GM21723 (cell line): ENCODE measurements around the gene ETV6.

Source experiments
- ATAC-seq: cut with Tn5 transposase; IDR thresholded peaks from one replicate; pipeline ENCODE4 v1.9.1; 2021; ENCODE audit warnings: mild to moderate bottlenecking, moderate library complexity; ENCODE audit not compliant: unreplicated experiment

Gene ETV6

DNA sequence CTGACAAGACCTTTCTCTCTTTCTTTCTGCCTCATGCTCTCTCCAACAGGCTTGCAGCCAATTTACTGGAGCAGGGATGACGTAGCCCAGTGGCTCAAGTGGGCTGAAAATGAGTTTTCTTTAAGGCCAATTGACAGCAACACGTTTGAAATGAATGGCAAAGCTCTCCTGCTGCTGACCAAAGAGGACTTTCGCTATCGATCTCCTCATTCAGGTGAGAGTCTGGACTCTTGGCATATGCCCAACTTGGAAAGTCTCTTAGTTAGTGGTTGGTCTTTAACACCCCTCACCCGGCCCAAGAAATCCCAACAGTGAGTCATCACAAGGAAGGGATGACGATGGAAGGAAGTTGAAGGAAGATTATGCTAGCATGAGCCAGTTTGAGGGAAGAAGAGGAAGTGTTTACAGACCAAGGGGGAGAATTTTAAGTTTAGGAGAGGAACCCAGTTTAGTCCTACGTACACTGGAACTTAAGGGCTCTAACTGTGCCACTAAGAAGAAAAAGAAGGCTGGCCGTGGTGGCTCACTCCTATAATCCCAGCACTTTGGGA lies 189.7 kb downstream of the ETV6 start:
- no peak for ATAC-seq

DNA sequence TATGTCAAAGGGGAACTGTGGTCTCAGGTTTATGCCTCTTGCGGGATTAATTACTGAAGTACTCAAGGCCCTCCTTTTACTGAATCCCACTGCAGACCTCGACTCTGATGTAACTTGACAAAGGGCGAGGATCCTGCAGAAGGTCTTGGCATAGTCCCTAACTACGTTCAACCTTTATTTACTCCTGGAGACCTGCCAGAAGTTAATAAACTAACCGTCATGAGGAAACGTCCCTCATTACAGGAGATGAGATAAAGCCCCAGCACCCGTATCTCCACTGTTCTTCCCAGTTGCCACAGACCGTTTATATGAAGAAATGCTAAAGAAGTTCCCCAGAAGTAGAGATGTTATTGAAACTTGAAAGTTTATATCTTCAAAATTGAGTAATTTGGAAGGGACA lies 190.9 kb downstream of the ETV6 start:
- ATAC-seq: no peak

DNA sequence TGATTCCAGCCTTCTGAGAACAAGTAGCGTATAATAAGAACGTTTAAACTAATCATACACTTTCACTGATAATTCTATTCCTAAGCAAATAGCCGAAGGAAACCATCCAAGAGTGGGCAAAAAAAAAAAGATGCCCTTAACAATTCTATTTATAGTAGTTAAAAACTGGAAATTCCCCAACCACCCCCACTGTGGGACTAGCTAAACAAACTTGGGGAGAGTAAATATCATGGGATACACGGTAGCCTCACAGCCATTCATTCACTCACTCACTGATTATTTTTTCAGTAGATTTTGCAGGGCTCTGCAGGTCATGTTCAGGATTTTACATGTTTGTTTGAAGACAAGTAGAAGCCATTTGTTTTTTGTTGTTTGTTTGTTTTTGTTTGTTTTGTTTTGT lies 197.0 kb downstream of the ETV6 start:
- no peak for ATAC-seq

DNA sequence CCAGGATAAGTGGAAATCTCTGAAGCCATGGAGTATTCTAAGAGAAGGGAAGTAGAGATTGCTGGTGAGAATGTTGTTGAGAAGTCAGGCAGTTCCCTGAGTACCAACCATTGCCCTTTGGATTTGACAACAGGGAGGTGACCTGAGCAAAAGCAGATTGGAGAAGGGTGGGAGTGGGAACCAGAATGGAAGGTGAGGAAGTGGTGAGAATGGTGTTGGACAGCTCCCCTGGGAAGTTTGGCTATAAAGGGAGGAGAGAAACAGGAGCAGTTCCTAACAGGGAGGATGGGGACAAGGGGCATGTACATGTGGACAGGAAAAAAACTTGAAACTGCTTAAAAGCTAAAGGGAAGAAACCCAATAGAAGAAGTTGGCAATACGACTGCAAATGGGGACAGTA lies 198.1 kb downstream of the ETV6 start:
- ATAC-seq: no peak

DNA sequence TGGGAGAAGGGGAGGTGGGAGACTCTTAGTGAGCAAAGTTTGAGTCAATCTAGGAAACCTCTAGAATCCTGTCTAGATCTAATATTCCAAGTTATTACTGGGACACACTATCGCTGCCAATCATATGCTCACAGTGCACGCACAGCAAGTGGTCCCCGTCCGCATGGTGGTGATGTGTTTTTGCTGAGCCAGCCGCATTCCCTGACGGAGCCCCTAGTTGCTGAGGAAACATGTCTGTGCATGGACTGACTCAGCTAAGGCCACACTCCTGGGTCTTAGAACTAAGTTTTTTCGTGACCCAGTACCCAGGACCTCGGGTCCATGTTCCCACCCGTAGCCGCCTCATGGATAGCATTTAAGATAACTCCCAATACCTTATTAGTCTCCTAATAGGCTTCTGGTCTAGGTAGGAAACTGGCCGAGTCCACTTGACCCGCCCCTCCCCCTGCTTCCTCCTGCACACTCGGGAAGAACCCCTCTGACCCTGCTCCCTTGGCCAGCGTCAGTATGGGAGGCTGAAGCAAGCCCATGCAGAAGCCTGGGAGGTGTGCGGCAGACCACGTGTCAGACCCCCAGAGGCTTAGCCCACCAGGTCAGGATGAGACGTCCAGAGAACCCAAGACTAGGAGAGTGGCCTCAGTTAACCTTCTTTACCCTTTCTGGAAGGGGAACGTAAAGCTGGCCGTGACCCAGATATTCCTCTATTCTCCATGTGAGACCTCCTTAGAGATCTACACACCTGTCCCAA lies 200.5 kb downstream of the ETV6 start:
- ATAC-seq: no peak

DNA sequence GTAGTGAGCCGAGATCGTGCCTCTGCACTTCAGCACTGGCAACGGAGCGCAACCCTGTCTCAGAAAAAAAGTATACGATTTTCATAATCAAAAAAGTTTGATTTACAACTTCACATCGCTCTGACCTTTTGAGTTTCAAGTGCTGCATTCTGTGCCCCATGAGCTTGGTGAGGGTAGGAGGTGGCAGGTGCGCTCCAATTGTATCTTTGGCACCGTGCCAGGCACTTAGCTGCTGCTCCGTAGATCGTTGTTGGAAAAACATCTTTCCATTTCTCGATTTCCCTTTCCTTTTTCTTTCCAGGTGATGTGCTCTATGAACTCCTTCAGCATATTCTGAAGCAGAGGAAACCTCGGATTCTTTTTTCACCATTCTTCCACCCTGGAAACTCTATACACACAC lies 203.7 kb downstream of the ETV6 start:
- ATAC-seq: no peak

DNA sequence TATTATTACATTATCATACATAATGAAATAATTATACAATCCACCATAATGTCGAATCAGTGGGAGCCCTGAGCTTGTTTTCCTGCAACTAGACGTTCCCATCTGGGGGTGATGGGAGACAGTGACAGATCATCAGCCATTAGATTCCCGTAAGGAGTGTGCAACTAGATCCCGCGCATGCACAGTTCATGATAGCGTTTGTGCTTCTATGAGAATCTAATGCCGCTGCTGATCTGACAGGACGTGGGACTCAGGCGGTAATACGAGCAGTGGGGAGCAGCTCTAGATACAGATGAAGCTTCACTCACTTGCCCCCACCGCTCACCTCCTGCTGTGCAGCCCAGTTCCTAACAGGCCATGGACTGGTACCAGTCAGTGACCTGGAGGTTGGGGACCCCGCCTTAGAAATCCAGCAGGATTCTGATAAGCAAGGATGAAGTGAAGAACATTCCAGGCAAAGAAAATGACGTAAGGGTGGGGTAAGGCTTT lies 204.6 kb downstream of the ETV6 start:
- no peak for ATAC-seq

DNA sequence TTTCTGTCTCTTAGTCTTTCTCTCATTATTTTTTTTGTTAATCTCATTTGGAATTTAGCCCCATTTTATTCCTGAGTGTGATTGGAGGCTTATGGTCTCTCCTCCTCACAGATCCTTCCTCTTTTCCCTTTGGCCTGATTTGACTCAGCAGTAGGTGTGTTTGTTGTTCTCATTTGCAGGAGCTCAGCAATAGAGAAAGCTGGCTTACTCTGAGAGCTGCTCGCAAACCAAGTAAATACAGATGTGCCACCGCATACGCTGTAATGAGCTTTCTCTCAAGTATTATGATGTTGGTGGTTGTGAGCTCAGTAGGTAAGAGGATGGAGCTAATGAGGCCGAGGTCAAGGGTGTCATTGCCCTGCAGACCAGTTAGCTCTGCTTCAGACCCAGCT lies 206.5 kb downstream of the ETV6 start:
- ATAC-seq: peak; percentile 81

DNA sequence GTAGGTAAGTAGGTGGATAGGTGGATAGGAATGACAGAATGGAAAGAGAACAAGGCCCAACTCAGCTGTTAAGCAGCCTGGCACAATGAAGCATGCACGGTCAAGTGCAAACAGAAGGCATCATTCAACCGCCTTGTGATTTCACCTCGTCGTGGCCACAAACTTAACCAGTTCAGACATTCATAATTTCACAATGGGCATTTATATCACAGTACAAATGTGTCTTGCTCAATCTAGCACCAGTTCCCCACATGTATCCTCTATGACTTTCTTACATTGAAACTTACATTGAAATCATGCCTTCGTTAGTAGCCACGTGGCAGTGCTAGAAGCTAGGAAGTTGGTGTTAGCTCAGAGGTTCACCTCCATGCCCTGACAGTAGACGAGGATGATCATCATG lies 207.5 kb downstream of the ETV6 start:
- ATAC-seq: no peak

DNA sequence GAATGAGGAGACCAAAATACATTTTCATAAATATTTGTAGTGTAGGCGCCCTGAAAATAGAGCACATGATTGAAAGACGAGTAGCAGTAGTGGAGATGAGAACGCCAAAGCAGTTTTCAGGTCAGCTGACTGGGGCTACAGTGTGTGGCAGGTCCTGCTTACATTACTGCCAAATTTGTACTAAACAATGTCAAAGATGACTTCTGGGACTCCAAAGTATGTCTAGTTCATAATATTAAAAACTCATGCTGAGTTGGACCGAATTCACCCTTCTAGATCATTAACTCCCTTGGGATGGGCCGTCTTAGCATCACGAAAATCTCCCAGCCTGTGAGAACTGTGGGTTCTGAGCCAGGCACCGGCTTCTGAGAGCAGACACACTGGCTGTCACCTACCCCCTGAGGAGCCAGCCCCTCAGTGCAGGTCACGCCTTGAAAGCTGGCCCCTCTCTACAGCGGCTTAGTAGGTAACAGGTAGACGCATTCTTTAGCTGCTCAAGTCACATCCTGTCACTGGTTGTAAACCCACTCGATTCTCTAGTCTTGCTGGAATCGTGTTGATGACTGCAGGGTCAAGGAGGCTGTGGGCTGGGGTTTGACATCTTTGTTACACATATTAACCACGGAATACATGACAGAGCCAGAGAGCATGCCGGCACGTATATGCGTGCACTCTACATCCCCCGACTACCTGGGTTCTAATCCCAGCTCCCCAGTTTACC lies 210.4 kb downstream of the ETV6 start:
- ATAC-seq: no peak

DNA sequence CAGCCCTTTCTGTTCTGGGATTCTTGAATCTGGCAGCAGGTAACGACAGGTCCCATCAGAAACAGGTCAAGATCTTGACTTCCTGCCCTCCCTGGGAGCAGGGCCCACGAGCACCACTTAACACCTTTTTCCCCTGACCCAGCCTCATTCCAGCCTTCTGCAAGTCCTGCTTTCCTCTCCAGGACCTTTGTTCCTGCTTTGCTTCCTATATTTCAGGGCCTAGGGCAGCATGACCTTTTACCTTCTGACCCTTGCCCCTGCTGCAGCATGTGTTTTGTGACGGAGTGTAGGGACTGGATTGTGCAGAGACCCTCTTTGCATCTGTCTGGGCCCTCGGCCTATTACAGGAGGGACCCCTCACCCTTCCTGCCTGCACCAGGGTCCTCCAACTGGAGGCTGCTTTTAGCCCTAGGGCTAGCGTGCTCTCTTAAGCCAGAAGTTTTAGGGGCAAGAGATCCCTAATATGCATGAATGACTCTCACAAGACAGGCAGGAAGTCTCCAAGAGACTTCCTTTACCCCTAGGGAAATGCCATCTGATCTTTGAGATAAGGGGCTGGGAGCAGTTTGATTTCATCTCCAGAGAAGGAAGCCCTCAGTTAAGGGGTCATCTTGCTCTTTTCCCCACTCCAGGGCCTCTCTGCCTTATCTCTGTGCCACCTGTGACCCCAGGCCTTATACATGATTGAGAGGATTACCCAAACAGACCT lies 211.8 kb downstream of the ETV6 start:
- ATAC-seq: no peak

DNA sequence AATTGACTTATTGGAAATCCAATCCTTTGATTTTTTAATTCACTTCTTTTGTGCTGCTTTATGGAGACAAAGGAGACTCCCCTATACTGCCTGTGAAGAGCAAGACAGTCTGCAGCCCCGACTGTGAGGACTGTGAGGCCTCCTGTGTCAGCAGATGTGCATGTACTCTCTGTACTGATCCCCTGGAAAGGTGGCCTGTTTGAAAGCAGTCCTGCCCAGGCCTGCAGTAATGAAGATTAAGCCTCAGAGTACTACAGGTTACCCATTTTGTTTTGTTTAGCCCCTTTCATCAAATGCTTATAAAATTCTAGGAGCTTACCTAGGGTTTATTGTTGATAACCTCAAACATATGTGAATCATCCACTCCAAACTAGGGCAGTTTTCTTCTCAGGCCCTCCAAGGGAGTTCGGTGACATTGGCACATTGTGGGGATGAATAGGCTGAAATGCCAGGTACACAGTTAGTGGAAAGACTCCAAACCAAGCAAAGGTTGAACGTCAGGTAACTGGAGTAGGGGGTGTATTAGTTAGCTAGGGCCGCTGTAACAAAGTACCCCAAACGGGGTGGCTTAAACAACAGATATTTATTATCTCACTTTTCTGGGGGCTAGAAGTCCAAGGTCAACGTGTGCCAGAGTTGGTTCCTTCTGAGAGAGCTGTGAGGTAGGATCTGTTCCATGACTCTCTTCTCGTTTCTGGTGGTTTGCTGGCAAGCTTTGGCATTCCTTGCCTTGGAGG lies 212.6 kb downstream of the ETV6 start:
- no peak for ATAC-seq

DNA sequence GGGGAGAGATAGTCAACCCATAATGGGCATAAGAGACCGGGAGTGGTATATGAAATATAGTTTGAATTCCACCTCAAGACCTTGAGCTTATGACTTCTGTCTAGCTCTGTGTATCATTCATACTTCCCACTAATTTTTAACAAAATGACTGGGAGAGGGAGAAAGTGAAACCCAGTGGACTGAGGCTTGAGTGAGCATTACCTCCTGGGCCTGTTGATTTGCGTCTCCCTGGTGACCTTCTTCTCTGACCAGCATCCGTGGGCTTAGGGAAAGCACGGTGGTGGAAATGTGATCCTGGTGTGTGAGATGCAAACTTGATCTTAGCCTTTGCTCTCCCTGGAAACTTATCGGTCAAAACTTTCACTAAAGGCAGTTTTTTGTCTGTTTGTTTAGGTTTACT lies 213.3 kb downstream of the ETV6 start:
- no peak for ATAC-seq

DNA sequence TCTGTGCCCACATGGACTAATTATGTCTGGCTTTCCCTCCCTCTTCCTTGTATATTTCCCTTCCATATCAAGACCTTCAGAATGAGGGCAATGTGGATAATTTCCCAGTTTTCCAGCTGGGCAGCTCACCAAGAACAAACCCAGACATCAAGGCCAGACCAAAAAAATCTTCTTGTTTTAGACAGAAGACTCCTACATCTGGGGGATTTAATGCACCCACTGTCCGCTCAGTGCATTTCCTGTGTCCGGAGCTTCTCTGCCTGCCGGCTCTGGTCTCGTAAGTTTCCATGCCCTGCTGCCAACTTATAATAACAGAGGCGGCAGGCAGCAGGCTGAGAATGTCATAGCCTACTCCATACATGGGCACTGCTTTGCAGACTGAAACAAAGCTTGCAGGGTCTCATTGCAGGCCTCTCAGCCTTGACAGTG lies 214.0 kb downstream of the ETV6 start:
- no peak for ATAC-seq

DNA sequence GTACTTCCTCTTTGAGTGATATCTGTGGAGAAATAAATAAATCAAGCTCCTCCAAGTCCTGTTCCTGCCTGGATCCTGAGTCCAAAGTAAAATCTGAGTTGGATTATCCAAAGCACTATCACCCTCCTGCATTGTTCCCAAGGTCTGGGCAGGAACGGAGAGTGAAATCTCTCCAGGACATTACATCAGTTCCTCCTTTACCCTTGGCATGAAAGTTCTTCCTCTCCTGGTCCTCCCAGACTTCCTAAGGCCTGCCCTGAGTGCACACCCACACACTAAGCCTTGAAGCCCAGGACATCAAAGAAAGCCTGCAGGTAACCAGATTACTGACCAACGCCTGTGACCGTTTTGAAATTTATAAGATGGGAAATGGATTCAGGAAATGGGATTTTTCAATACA lies 214.5 kb downstream of the ETV6 start:
- no peak for ATAC-seq

DNA sequence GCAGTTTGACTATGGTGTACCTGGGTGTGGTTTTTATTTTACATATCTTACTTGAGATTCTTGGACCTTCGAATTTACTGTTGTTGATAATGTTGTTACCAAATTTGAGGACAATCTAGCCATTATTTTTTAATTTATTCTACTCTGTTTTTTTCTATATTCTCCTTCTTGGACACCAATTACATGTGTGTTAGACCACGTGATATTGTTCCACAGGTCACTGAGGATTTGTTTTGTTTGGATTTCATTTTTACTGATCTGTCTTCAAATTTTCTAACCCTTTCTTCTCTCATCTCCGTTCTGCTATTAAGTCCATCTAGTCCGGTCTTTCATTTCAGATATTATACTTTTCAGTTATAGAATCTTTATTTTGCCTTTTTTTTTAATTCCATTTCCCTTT lies 216.3 kb downstream of the ETV6 start:
- no peak for ATAC-seq

DNA sequence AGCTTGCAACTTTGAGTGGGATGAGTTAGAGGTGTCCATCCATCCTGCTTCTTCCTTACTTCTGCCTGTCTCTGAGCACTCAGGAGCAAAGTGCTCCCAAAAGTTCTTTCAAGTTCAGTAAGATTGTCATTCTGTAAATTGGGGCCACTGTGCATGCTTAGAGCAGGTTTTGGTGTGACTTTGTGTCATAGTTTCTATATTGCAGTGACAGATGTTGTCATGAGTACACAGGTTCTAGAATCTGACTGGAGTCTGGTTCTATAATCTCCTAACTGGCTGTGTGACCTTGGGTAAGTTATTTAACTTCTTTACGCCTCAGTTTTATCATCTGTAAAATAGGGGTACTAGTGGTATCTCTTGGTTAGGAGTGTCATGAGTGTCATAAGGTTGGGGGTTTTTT lies 218.6 kb downstream of the ETV6 start:
- ATAC-seq: no peak

DNA sequence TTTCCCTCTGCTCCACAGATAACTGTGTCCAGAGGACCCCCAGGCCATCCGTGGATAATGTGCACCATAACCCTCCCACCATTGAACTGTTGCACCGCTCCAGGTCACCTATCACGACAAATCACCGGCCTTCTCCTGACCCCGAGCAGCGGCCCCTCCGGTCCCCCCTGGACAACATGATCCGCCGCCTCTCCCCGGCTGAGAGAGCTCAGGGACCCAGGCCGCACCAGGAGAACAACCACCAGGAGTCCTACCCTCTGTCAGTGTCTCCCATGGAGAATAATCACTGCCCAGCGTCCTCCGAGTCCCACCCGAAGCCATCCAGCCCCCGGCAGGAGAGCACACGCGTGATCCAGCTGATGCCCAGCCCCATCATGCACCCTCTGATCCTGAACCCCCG lies 219.9 kb downstream of the ETV6 start:
- ATAC-seq: no peak

DNA sequence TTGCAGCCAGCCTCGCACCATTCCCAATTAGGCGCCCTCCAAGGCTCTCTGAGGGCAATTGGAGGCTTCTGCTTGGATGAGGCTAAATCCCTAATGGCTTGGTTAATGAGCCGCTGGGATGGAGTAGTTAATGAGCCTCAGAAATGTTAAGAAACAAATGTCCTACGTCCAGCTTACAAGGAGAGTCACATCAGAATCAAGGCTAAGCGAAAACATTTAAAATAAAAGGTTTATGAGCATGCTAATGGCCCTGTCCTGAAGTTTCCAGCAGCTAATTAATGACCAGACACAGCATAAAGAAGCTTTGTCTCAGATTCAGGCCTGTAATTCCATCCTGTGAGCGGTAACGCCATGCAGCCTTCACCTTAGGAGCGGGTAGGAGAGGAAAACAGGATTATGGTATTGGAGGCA lies 220.6 kb downstream of the ETV6 start:
- no peak for ATAC-seq

DNA sequence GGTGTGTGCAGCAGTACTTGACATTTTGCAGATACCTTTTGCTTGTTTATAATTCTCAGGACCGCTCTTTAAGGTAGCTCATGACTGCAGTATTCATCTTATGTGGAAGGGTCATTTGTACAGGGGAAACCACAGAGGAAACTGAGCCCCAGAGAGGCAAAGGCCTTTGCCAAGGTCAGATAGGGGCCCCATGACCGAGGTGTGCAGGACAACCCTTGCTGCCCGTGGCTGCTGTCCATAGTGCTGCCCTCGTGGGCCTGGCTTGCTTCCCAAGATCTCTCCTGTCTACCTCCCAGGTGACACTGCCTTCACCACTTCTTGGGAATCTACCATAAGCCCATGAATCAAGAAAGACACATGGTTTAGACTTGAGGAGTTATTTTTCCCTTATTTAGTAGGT lies 222.6 kb downstream of the ETV6 start:
- no peak for ATAC-seq

DNA sequence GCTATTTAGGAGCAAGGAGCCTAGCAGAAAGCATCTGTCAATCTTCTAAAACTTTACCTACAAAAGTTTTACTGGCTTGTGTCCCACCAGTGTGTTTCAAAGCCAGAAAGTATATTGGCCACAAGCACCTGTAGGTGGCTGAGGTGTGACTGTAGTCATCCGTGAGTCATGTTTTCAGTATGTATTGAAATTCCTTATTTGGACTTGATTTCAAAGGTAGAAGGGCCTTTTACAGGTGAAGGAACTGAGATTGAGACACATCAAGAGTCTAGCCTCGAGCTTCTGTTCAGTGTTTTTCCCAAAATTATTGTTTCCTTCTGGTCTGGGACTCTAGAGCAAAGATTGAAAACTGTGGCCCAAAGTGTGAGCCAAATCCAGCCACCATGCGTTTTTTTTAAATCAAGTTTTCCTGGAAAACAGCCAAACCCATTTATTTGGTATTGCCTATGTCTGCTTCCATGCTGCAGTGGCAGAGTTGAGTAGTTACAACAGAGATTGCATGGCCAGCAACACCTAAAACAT lies 226.0 kb downstream of the ETV6 start:
- no peak for ATAC-seq
